ENCODE data around the gene SHFL. TPM values are rescaled to one million over a fixed set of nuclear protein-coding genes. Genes with fewer than 3 reads are reported as not detected.

Gene SHFL
- 10 to 100 TPM; 17.4 to 34.9 (median 26.1) TPM for total RNA-seq

- DNase-seq (ENCODE audit: extremely low spot score), result no peak
- TF ChIP-seq POLR2AphosphoS5 (IDR thresholded peaks at IDR 0.05) (peak; percentile 44 to 60), POLR2A (IDR thresholded peaks at IDR 0.05; ENCODE audit: low read depth) (no peak)
- Histone ChIP-seq H3K36me3 (peaks cover 6 to 20% (median 15%) of the 10 kb centered on the region in 4 donors), H3K4me3 (peak within 1 kb of the TSS; percentile 86 to 97 (median 92)), H3K4me1 (peaks cover 0 to 18% (median 15%) of the 10 kb centered on the region in 4 donors), H3K9me3 (no peaks in the 10 kb centered on the region), H3K27me3 (no peaks in the 10 kb centered on the region), H3K27ac (replicated peaks in 1 of 4) (peak within 1 kb of the TSS; percentile 87 to 90 (median 90))
- intact Hi-C loops (cut with DNase I), result no loop called here
- 13% methylated on average over 21 of the region's 81 CpGs for WGBS
Observed at GRCh38 chr19:10085641-10086590, at the start of gene SHFL. SHFL (plus strand) TSS chr19:10086317; CDS start chr19:10086428, 111 bp downstream.

- no peak for TF ChIP-seq POLR2AphosphoS5 (IDR thresholded peaks at IDR 0.05)
- TF ChIP-seq POLR2A (IDR thresholded peaks at IDR 0.05; ENCODE audit: low read depth), result no peak
- no peak for TF ChIP-seq CTCF (IDR thresholded peaks at IDR 0.05)
- no peak for TF ChIP-seq EP300 (IDR thresholded peaks at IDR 0.05)
- H3K9me3 ChIP-seq, result peaks cover 0 to 19% (median 9%) of the 10 kb centered on the region in 4 donors
- no peak overlapping the region for H3K27ac ChIP-seq (replicated peaks in 1 of 4)
- no peaks in the 10 kb centered on the region for H3K4me1 ChIP-seq
- WGBS, result 67% methylated on average over 5 of the region's 5 CpGs
- no peak for DNase-seq (ENCODE audit: extremely low spot score)
- H3K27me3 ChIP-seq, result peaks cover 0 to 83% (median 0%) of the 10 kb centered on the region in 4 donors
- H3K36me3 ChIP-seq, result no peaks in the 10 kb centered on the region
- intact Hi-C loops (cut with DNase I), result no loop called here
- no peak overlapping the region for H3K4me3 ChIP-seq
Observed at GRCh38 chr19:10036601-10037071, 49.5 kb upstream of the SHFL start.

- 60% methylated on average over 4 of the region's 4 CpGs for WGBS
- Histone ChIP-seq H3K27ac (replicated peaks in 1 of 4) (no peak overlapping the region), H3K9me3 (peaks cover 0 to 26% (median 16%) of the 10 kb centered on the region in 4 donors), H3K4me1 (no peaks in the 10 kb centered on the region), H3K27me3 (peaks cover 0 to 78% (median 0%) of the 10 kb centered on the region in 4 donors), H3K4me3 (no peak overlapping the region), H3K36me3 (no peaks in the 10 kb centered on the region)
- no peak for DNase-seq (ENCODE audit: extremely low spot score)
- TF ChIP-seq EP300 (IDR thresholded peaks at IDR 0.05) (no peak), POLR2AphosphoS5 (IDR thresholded peaks at IDR 0.05) (no peak), POLR2A (IDR thresholded peaks at IDR 0.05; ENCODE audit: low read depth) (no peak), CTCF (IDR thresholded peaks at IDR 0.05) (no peak)
- intact Hi-C loops (cut with DNase I), result no loop called here
Observed at GRCh38 chr19:10037367-10037766, 48.8 kb upstream of the SHFL start.

- Histone ChIP-seq H3K36me3 (no peaks in the 10 kb centered on the region), H3K27me3 (peaks cover 0 to 73% (median 0%) of the 10 kb centered on the region in 4 donors), H3K27ac (replicated peaks in 1 of 4) (no peak overlapping the region), H3K9me3 (peaks cover 0 to 31% (median 21%) of the 10 kb centered on the region in 4 donors), H3K4me1 (no peaks in the 10 kb centered on the region), H3K4me3 (no peak overlapping the region)
- TF ChIP-seq POLR2AphosphoS5 (IDR thresholded peaks at IDR 0.05), result no peak
- DNase-seq (ENCODE audit: extremely low spot score), result no peak
- intact Hi-C loops (cut with DNase I), result no loop called here
- WGBS, result 58% methylated on average over 5 of the region's 5 CpGs
Observed at GRCh38 chr19:10037809-10038208, 48.3 kb upstream of the SHFL start.

- WGBS, result 76% methylated on average over 4 of the region's 4 CpGs
- no peak overlapping the region for H3K27ac ChIP-seq (replicated peaks in 1 of 4)
- peaks cover 0 to 70% (median 0%) of the 10 kb centered on the region in 4 donors for H3K27me3 ChIP-seq
- no peak for TF ChIP-seq EP300 (IDR thresholded peaks at IDR 0.05)
- TF ChIP-seq POLR2AphosphoS5 (IDR thresholded peaks at IDR 0.05), result no peak
- no peak for TF ChIP-seq POLR2A (IDR thresholded peaks at IDR 0.05; ENCODE audit: low read depth)
- TF ChIP-seq CTCF (IDR thresholded peaks at IDR 0.05), result no peak
- H3K9me3 ChIP-seq, result peaks cover 0 to 62% (median 55%) of the 10 kb centered on the region in 4 donors
- intact Hi-C loops (cut with DNase I), result no loop called here
- no peak for DNase-seq (ENCODE audit: extremely low spot score)
- no peak overlapping the region for H3K4me3 ChIP-seq
- H3K4me1 ChIP-seq, result no peaks in the 10 kb centered on the region
- no peaks in the 10 kb centered on the region for H3K36me3 ChIP-seq
Observed at GRCh38 chr19:10043286-10043927, 42.7 kb upstream of the SHFL start.

All from esophagus muscularis mucosa (tissue), 4 donors.